PFSK-1 (cell line): ENCODE data around the gene ZNF618.

Experiments
- POLR2AphosphoS5 ChIP-seq: IDR thresholded peaks from 2 replicates; pipeline ENCODE4 v1.6.1; 2012; ENCODE audit warnings: low read depth, mild to moderate bottlenecking, control low read depth, low read length, moderate library complexity
- TAF1 ChIP-seq: IDR thresholded peaks from 2 replicates; pipeline ENCODE4 v1.6.1; 2012; ENCODE audit warnings: low read length, control low read depth, borderline replicate concordance; ENCODE audit not compliant: insufficient read depth
- TF ChIP-seq, protein P1 (sequence below), 2 experiments: IDR thresholded peaks; 2 replicates each; pipeline versions ENCODE4 v1.6.1 to v1.8.0; 2011 to 2012; ENCODE audit warnings: low read depth in 2 of 2, low read length in 2 of 2, control low read depth in 1 of 2, inconsistent platforms in 1 of 2, mild to moderate bottlenecking in 1 of 2, moderate library complexity in 1 of 2; ENCODE audit not compliant: insufficient read depth in 1 of 2

DNA sequence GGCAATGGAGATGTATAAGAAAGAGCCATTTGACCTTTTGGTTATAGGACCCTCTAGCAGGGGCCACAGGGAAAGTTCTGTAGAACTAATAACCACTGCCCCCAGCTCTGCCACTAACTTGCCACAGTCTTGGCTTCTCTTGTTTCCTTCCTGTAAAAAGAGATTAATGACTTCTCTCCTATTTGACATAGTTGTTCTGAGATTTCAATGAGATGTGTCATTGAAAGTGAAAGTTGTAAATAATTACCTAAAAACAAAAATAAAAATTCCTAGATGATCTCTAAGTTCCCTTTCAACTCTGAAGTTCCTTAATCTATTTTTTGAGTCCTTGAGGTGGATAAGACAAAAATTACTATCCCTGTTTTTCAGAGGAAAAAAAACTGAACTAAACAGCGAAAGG is 224.4 kb downstream of the ZNF618 start:
- TF ChIP-seq, protein P1, sequence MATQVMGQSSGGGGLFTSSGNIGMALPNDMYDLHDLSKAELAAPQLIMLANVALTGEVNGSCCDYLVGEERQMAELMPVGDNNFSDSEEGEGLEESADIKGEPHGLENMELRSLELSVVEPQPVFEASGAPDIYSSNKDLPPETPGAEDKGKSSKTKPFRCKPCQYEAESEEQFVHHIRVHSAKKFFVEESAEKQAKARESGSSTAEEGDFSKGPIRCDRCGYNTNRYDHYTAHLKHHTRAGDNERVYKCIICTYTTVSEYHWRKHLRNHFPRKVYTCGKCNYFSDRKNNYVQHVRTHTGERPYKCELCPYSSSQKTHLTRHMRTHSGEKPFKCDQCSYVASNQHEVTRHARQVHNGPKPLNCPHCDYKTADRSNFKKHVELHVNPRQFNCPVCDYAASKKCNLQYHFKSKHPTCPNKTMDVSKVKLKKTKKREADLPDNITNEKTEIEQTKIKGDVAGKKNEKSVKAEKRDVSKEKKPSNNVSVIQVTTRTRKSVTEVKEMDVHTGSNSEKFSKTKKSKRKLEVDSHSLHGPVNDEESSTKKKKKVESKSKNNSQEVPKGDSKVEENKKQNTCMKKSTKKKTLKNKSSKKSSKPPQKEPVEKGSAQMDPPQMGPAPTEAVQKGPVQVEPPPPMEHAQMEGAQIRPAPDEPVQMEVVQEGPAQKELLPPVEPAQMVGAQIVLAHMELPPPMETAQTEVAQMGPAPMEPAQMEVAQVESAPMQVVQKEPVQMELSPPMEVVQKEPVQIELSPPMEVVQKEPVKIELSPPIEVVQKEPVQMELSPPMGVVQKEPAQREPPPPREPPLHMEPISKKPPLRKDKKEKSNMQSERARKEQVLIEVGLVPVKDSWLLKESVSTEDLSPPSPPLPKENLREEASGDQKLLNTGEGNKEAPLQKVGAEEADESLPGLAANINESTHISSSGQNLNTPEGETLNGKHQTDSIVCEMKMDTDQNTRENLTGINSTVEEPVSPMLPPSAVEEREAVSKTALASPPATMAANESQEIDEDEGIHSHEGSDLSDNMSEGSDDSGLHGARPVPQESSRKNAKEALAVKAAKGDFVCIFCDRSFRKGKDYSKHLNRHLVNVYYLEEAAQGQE (IDR thresholded peaks at IDR 0.05; ENCODE audit: insufficient read depth in 1 of 2, low read depth in 2 of 2, low read length in 2 of 2) = no peak
- no peak for TF ChIP-seq TAF1
- no peak for TF ChIP-seq POLR2AphosphoS5
